A549 (cell line): ENCODE data around the gene DDAH2. TPM values are rescaled to one million over a fixed set of nuclear protein-coding genes. Genes with fewer than 3 reads are reported as not detected.

Experiments used
- ATAC-seq, 2 experiments: fragments of 200-7000 bp in 1 of 2; fragments of >200 bp in 1 of 2; cut with Nextera tagmentation in 1 of 2; cut with Tn5 transposase in 1 of 2; 3 replicates each; pipeline versions ENCODE4 v1.8.0 to v1.9.1; 2018 to 2020; ENCODE audit warnings: mild to moderate bottlenecking in 1 of 2, moderate library complexity in 1 of 2
- CTCF ChIA-PET: fragments of 300-600 bp; sonication (Branson Sonifier 250); formaldehyde crosslinking; extraction: SDS; loops from one replicate; lab custom pipeline; 2021; ENCODE audit warnings: antibody characterized with exemption, inconsistent platforms; lab: Yijun Ruan, JAX
- POLR2A ChIA-PET: fragments of 350-600 bp; formaldehyde crosslinking; extraction: SDS; loops from one replicate; lab custom pipeline; 2021; ENCODE audit warnings: antibody characterized with exemption, inconsistent platforms; lab: Yijun Ruan, JAX
- DNase-seq, 2 experiments: peaks; one replicate each; pipeline versions ENCODE4 v3.0.0 to v3.0.0-alpha.2; 2011 to 2016; ENCODE audit warnings: low read depth in 1 of 2, low spot score in 1 of 2
- FAIRE-seq: peaks from 2 replicates; lab custom pipeline; 2011; peaks lifted over from hg19 to GRCh38; lab: Jason Lieb, UNC
- H3K27ac ChIP-seq, 2 experiments: fragments of >200 bp; sonication (Bioruptor Twin); formaldehyde crosslinking; 3 replicates each; pipeline ENCODE4 v1.5.1; 2016 to 2017
- H3K4me1 ChIP-seq: fragments of >200 bp; sonication (Bioruptor Twin); formaldehyde crosslinking; 3 replicates; pipeline ENCODE4 v1.6.1; 2016
- H3K4me2 ChIP-seq: fragments of >200 bp; sonication (Bioruptor Twin); formaldehyde crosslinking; 3 replicates; pipeline ENCODE4 v1.6.1; 2016
- H3K4me3 ChIP-seq: fragments of >200 bp; sonication (Bioruptor Twin); formaldehyde crosslinking; 3 replicates; pipeline ENCODE4 v1.5.1; 2016
- H3K9me3 ChIP-seq: fragments of >200 bp; sonication (Bioruptor Twin); formaldehyde crosslinking; 3 replicates; pipeline ENCODE4 v1.6.1; 2016
- BCL3 ChIP-seq: fragments of >200 bp; sonication (Bioruptor Twin); formaldehyde crosslinking; IDR thresholded peaks from 3 replicates; pipeline ENCODE4 v1.6.1; 2016
- BHLHE40 ChIP-seq: IDR thresholded peaks from 2 replicates; pipeline ENCODE4 v1.6.1; 2012; ENCODE audit warnings: low read depth, low read length, inconsistent platforms
- CHD2 ChIP-seq: fragments of 150-350 bp; IDR thresholded peaks from 2 replicates; pipeline ENCODE4 v1.6.1; 2014; ENCODE audit warnings: low read length; ENCODE audit not compliant: partially characterized antibody
- CTCF ChIP-seq: fragments of >200 bp; sonication (Bioruptor Twin); formaldehyde crosslinking; IDR thresholded peaks from 3 replicates; pipeline ENCODE4 v1.5.1; 2016
- FOSL2 ChIP-seq, 2 experiments: fragments of 450-650 bp in 1 of 2; fragments of >200 bp in 1 of 2; sonication (Bioruptor Twin) in 1 of 2; formaldehyde crosslinking; IDR thresholded peaks; 2 replicates each; pipeline versions ENCODE4 v1.5.0 to v1.6.1; 2016 to 2020; ENCODE audit warnings: mild to moderate bottlenecking in 1 of 2, moderate library complexity in 1 of 2
- HEYL ChIP-seq: fragments of 250-450 bp; sonication (Bioruptor Pico); IDR thresholded peaks from 2 replicates; pipeline ENCODE4 v1.8.0; 2021; ENCODE audit warnings: mild to moderate bottlenecking, moderate library complexity
- HOXB13 ChIP-seq: fragments of 250-450 bp; sonication (Bioruptor Pico); IDR thresholded peaks from 2 replicates; pipeline ENCODE4 v1.5.0; 2020; ENCODE audit warnings: low read depth, mild to moderate bottlenecking, moderate library complexity
- NFE2L2 ChIP-seq: fragments of 150-350 bp; conservative IDR thresholded peaks from 2 replicates; pipeline ENCODE4 v1.6.1; 2014; ENCODE audit warnings: low read length
- RAD21 ChIP-seq, 2 experiments: fragments of >200 bp in 1 of 2; sonication (Bioruptor Twin) in 1 of 2; formaldehyde crosslinking in 1 of 2; IDR thresholded peaks in 1 of 2; conservative IDR thresholded peaks in 1 of 2; 2 replicates in 1 of 2; 3 replicates in 1 of 2; pipeline ENCODE4 v1.6.1; 2012 to 2018; ENCODE audit warnings: inconsistent platforms in 1 of 2
- SMC3 ChIP-seq: fragments of >200 bp; sonication (Bioruptor Twin); formaldehyde crosslinking; IDR thresholded peaks from 3 replicates; pipeline ENCODE4 v1.6.1; 2018; ENCODE audit warnings: inconsistent platforms
- USF2 ChIP-seq: fragments of 450-650 bp; IDR thresholded peaks from 2 replicates; pipeline ENCODE4 v1.6.1; 2014; ENCODE audit warnings: antibody characterized with exemption
- ZFP36 ChIP-seq: fragments of 450-650 bp; IDR thresholded peaks from 2 replicates; pipeline ENCODE4 v1.6.1; 2014; ENCODE audit warnings: borderline replicate concordance; ENCODE audit not compliant: partially characterized antibody
- WGBS: methylation state at CpG from one replicate; pipeline ENCODE4 v1.1.6; 2017; ENCODE audit errors: missing lambda C conversion rate; 5-methylcytosine and 5-hydroxymethylcytosine counted together
- polyA plus RNA-seq, 4 experiments: library from polyadenylated mRNA; depleted of rRNA in 3 of 4; stranded (reverse); fragments of >200 nt; fragmentation: RNase III in 1 of 4; extraction: RNeasy Plus Mini Kit Qiagen cat#74134 plus additional on column Dnase treatment in 1 of 4; gene quantifications; 2 replicates in 3 of 4; 3 replicates in 1 of 4; pipeline ENCODE4 v1.2.3, GENCODE V29; 2011 to 2017
- TF ChIP-seq, protein P1 (sequence below): fragments of 250-450 bp; sonication (Bioruptor Pico); IDR thresholded peaks from 2 replicates; pipeline ENCODE4 v1.5.0; 2021; ENCODE audit warnings: mild to moderate bottlenecking, moderate library complexity, borderline replicate concordance

The DDAH2 gene
- polyA plus RNA-seq, 2 of the 4 experiments (the other 2 are of a cell fraction): 19.3 to 54.5 TPM

DNA sequence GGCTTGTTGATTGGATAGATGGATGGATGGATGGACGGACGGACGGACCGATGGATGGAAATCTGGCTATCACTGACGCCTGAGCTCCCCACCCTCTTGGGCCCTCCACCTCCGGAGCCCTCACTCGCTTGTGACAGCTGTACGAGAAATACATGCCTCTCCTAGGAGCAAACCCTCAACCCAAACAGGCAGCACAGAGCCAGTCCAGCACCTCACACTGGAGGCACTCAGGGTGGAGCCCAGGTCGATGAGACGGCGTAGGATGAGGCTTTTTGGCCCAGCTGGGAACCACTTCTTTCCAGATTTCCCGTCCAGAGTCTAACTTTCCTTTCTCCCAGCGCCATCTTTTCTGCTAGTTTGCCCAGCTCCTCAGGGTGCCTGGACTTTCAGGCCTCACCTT, 45.5 kb downstream of the DDAH2 start (continued):
- TF ChIP-seq, protein P1, sequence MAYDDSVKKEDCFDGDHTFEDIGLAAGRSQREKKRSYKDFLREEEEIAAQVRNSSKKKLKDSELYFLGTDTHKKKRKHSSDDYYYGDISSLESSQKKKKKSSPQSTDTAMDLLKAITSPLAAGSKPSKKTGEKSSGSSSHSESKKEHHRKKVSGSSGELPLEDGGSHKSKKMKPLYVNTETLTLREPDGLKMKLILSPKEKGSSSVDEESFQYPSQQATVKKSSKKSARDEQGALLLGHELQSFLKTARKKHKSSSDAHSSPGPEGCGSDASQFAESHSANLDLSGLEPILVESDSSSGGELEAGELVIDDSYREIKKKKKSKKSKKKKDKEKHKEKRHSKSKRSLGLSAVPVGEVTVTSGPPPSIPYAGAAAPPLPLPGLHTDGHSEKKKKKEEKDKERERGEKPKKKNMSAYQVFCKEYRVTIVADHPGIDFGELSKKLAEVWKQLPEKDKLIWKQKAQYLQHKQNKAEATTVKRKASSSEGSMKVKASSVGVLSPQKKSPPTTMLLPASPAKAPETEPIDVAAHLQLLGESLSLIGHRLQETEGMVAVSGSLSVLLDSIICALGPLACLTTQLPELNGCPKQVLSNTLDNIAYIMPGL (CRISPR knock-in tag): no peak
- TF ChIP-seq CHD2: no peak
- no peak for TF ChIP-seq FOSL2 (IDR thresholded peaks at IDR 0.05)
- TF ChIP-seq FOSL2 (CRISPR knock-in tag; IDR thresholded peaks at IDR 0.05): no peak
- TF ChIP-seq HEYL: no peak
- TF ChIP-seq HOXB13 (CRISPR knock-in tag): no peak
- no peak for TF ChIP-seq BCL3
- no peak for TF ChIP-seq NFE2L2
- no peak for TF ChIP-seq ZFP36
- TF ChIP-seq, all 56 proteins: peak for 0

- TF ChIP-seq BHLHE40 (no peak), USF2 (no peak)
- H3K27ac ChIP-seq: peak overlapping the region in 1 of 2 experiments; percentile 78; a peak in 3 of 6 replicates
- ATAC-seq (peak; percentile 47 to 62; a peak in 5 of 6 replicates), FAIRE-seq (no peak), DNase-seq (no peak)
- no peaks in the 10 kb centered on the region for H3K9me3 ChIP-seq
- CTCF ChIA-PET: interaction anchor here (0.6 to 4.7 kb wide), 17 partner anchors 9 to 1372 kb away, joined by 3 to 26 read pairs (median 4); partner anchors contain the start of genes DDAH2 and SKIC2
- peaks cover 8% of the 10 kb centered on the region; the same call in 1 of the 3 replicates for H3K4me1 ChIP-seq
- 55% methylated on average over 28 of the region's 40 CpGs for WGBS
- POLR2A ChIA-PET: interaction anchor here (0.7 to 1.0 kb wide), 2 partner anchors 134 to 149 kb away, joined by 3 to 7 read pairs; partner anchors contain the start of genes HSPA1A and HSPA1L
- peak overlapping the region; percentile 59 for H3K4me2 ChIP-seq
- peak overlapping the region; percentile 22; the same call in 2 of the 3 replicates for H3K4me3 ChIP-seq
Measured at GRCh38 chr6:31681135-31681671, 47.9 kb downstream of the DDAH2 start.

DNA sequence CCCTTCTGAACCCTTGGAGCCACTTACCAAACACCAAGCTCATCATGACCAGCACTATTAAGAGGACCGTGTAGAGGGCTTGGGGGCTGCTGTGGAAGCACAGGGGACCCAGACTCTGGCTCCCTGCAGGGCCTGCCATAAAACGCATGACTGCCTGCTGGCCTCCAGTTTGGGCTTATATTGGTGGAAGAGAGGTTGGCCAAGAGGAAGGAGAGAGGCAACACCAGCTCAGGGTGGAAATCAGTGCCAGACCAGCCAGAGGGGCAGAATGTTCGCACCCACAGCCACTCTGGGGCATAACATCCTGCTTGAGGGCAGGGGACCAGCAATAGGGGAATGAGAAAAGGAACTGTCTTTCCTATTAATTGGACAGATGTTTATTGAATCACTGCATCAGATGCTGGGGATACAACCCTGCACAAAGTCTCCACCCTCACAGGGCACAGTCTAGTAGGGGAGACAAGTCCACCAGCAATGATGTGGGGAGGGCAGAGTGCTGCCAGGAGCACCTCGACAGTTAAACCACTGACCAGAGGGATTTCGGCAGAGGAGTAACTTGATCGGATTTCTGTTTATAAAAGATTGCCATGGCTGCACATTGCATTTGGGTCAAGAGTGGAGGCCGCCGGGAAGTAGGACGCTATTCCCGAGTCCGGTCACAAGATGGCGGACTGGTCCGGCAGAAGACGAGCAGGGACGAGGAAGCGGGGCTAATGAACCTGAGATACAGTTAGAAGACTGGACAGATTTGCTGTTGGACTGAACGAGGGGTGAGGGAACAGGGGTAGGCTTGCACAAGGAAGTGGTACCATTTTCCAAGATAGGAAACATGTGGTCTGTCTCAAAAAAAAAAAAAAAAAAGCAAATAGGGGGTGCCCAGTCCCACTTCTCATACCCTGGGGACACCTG, 48.6 kb downstream of the DDAH2 start, which contains the start of gene LY6G5C:
TSS of gene LY6G5C (minus strand) at position 842 of the 909 bp plus-strand sequence. CDS start at position 148, 694 bp downstream.
- ChIA-PET POLR2A (interaction anchor here (0.7 to 1.0 kb wide), 2 partner anchors 134 to 150 kb away, joined by 3 to 7 read pairs; partner anchors contain the start of genes HSPA1A and HSPA1L), CTCF (interaction anchor here (0.6 to 4.7 kb wide), 23 partner anchors 9 to 1373 kb away, joined by 3 to 26 read pairs (median 4); partner anchors contain the start of genes DDAH2, SKIC2 and VARS1)
- H3K27ac ChIP-seq: peak within 1 kb of the TSS in 1 of 2 experiments; percentile 78; a peak in 3 of 6 replicates
- TF ChIP-seq BCL3 (no peak), CTCF (peak; percentile 70), RAD21 (conservative IDR thresholded peaks at IDR 0.05 in 1 of 2, IDR thresholded peaks at IDR 0.05 in 1 of 2) (peak; percentile 80 to 90), SMC3 (peak; percentile 66)
- FAIRE-seq: no peak
- H3K4me3 ChIP-seq: peak within 1 kb of the TSS; percentile 22; the same call in 2 of the 3 replicates
- H3K4me1 ChIP-seq: peaks cover 8% of the 10 kb centered on the region; the same call in 1 of the 3 replicates
- 12% methylated on average over 17 of the region's 17 CpGs for WGBS
- H3K4me2 ChIP-seq: peak within 1 kb of the TSS; percentile 59
- peak; percentile 67 to 83 for DNase-seq
- ATAC-seq: peak; percentile 82 to 90
- no peaks in the 10 kb centered on the region for H3K9me3 ChIP-seq
